T-helper 1 cell treated with Interleukin-12 subunit alpha and Interleukin-12 subunit beta and Interleukin-4 antibody, amounts not matched to agents 30 ng/mL and 1 ng/mL, for 36 hours (primary cell): ENCODE results near the gene GOSR2. TPM values are rescaled to one million over a fixed set of nuclear protein-coding genes. Genes with fewer than 3 reads are reported as not detected.
"Not testable (repeated sequence)": the region's sequence is repeated elsewhere in the genome, so short reads cannot be mapped to it uniquely, and the experiment has no call there.

Source experiments
- intact Hi-C: fragments of 100-400 bp; cut with micrococcal nuclease; formaldehyde crosslinking; loops from one replicate; pipeline ENCODE4 v1.15.1; 2024
- total RNA-seq: library from RNA; stranded (reverse); gene quantifications from 2 replicates; pipeline ENCODE4 v1.2.3, GENCODE V29; 2022

GOSR2 gene
- total RNA-seq, 1 donor from 2014 or later = 67.1 TPM

GRCh38 chr17:46928467-46929261 is 5.7 kb downstream of the GOSR2 start:
- intact Hi-C loops = no loop called here

GRCh38 chr17:46929413-46929812 is 6.5 kb downstream of the GOSR2 start:
- intact Hi-C loops = no loop called here

- intact Hi-C loops = no loop called here
These were observed 7.1 kb downstream of the GOSR2 start for GRCh38 chr17:46930051-46930450.

- intact Hi-C loops = no loop called here
These were observed 8.6 kb downstream of the GOSR2 start for GRCh38 chr17:46931596-46931995.

- intact Hi-C loops = no loop called here
These were observed 12.8 kb downstream of the GOSR2 start for GRCh38 chr17:46935658-46936266.

- intact Hi-C loops = loop anchor here (1.0 to 5.0 kb wide), 3 partner anchors 18 to 126 kb away; partner anchors contain the start of gene GOSR2
These were observed 17.9 kb downstream of the GOSR2 start for GRCh38 chr17:46940692-46941404.

GRCh38 chr17:46942441-46943217 is 19.7 kb downstream of the GOSR2 start:
- intact Hi-C loops = loop anchor here (1.0 to 5.0 kb wide), 3 partner anchors 59 to 372 kb away; no protein-coding TSS in a partner anchor

GRCh38 chr17:46943218-46943500 is 20.2 kb downstream of the GOSR2 start:
- intact Hi-C loops = loop anchor here (2.0 to 5.0 kb wide), 2 partner anchors 124 to 372 kb away; no protein-coding TSS in a partner anchor

- intact Hi-C loops = loop anchor here (2.0 to 5.0 kb wide), 2 partner anchors 124 to 371 kb away; no protein-coding TSS in a partner anchor
These were observed 20.8 kb downstream of the GOSR2 start for GRCh38 chr17:46943501-46944393.

- intact Hi-C loops = loop anchor here (5.0 kb wide), 1 partner anchor 122 kb away; no protein-coding TSS in a partner anchor
These were observed 22.0 kb downstream of the GOSR2 start for GRCh38 chr17:46944931-46945330.

GRCh38 chr17:46947216-46947615 is 24.3 kb downstream of the GOSR2 start:
- intact Hi-C loops = no loop called here

GRCh38 chr17:46948544-46948943 is 25.6 kb downstream of the GOSR2 start:
- intact Hi-C loops = no loop called here

GRCh38 chr17:46949291-46950174 is 26.6 kb downstream of the GOSR2 start:
- intact Hi-C loops = no loop called here

GRCh38 chr17:46950342-46950996 is 27.5 kb downstream of the GOSR2 start:
- intact Hi-C loops = no loop called here

GRCh38 chr17:46950997-46951621 is 28.1 kb downstream of the GOSR2 start:
- intact Hi-C loops = no loop called here

GRCh38 chr17:46951706-46952105 is 28.7 kb downstream of the GOSR2 start:
- intact Hi-C loops = no loop called here

GRCh38 chr17:46952115-46952514 is 29.2 kb downstream of the GOSR2 start:
- intact Hi-C loops = no loop called here

GRCh38 chr17:46953191-46953590 is 30.2 kb downstream of the GOSR2 start:
- intact Hi-C loops = not testable (repeated sequence)
